Stimulated activated naive CD8-positive, alpha-beta T cell treated with anti-CD3 and anti-CD28 coated beads, Interleukin-15, Interleukin-2, amounts not matched to agents 100 ng/mL and 50 ng/mL, for 24 hours (primary cell): ENCODE results near the gene BICDL2.
A peak's percentile ranks its signal among the peaks of the same experiment; 100 is the strongest.
"Not testable (repeated sequence)": the region's sequence is repeated elsewhere in the genome, so short reads cannot be mapped to it uniquely, and the experiment has no call there.

Experiments used
- H3K27ac Mint-ChIP-seq: one replicate; pipeline ENCODE4 v1.8.0; 2021; ENCODE audit warnings: mild to moderate bottlenecking, mixed read lengths
- H3K27me3 Mint-ChIP-seq: one replicate; pipeline ENCODE4 v1.8.0; 2021; ENCODE audit warnings: mixed read lengths
- H3K36me3 Mint-ChIP-seq: one replicate; pipeline ENCODE4 v1.8.0; 2021; ENCODE audit warnings: low read depth, mixed read lengths
- H3K4me1 Mint-ChIP-seq: one replicate; pipeline ENCODE4 v1.8.0; 2021; ENCODE audit warnings: low read depth, mixed read lengths
- H3K4me3 Mint-ChIP-seq: one replicate; pipeline ENCODE4 v1.8.0; 2021; ENCODE audit warnings: mild to moderate bottlenecking, mixed read lengths
- H3K9me3 Mint-ChIP-seq: one replicate; pipeline ENCODE4 v1.8.0; 2021; ENCODE audit warnings: mixed read lengths

The BICDL2 gene, protein sequence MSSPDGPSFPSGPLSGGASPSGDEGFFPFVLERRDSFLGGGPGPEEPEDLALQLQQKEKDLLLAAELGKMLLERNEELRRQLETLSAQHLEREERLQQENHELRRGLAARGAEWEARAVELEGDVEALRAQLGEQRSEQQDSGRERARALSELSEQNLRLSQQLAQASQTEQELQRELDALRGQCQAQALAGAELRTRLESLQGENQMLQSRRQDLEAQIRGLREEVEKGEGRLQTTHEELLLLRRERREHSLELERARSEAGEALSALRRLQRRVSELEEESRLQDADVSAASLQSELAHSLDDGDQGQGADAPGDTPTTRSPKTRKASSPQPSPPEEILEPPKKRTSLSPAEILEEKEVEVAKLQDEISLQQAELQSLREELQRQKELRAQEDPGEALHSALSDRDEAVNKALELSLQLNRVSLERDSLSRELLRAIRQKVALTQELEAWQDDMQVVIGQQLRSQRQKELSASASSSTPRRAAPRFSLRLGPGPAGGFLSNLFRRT

DNA sequence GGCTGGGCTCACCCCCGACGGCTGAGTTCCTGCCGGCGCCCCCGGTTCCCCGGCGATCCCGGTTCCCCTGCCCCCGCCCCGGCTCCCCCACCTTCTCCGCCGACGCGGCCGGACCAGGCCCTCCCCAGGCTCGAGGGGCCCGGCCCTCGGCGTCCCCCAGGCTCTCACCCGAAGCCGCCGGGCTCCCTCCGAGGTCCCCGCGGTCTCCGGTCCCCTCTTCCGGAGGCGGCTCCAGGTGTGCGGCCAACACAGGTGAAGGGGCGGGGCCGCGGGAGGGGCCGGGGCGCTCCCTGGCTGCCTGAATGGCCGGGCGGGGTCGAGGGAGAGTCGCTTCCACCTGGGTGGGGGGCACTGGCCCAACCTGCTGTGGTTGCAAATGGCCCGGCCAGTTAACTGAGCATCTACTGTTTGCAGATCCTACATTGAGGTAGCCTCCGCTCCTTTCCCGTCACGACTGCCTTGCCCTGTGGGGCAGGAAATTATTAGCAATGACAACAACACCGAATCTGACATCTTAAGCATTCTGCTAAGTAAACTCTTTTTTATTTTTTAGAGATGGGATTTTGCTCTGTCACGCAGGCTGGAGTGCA is at the start of gene BICDL2:
Gene BICDL2, minus strand, starts transcription at position 219 of the 590 bp plus-strand sequence. CDS start 1,448 bp downstream, outside the sequence.
- Mint-ChIP-seq H3K4me3 (peak within 1 kb of the TSS; percentile 20), H3K36me3 (no peaks in the 10 kb centered on the region), H3K9me3 (no peaks in the 10 kb centered on the region), H3K4me1 (peaks cover 8% of the 10 kb centered on the region), H3K27ac (no peak within 1 kb of the TSS), H3K27me3 (peaks cover 65% of the 10 kb centered on the region)

DNA sequence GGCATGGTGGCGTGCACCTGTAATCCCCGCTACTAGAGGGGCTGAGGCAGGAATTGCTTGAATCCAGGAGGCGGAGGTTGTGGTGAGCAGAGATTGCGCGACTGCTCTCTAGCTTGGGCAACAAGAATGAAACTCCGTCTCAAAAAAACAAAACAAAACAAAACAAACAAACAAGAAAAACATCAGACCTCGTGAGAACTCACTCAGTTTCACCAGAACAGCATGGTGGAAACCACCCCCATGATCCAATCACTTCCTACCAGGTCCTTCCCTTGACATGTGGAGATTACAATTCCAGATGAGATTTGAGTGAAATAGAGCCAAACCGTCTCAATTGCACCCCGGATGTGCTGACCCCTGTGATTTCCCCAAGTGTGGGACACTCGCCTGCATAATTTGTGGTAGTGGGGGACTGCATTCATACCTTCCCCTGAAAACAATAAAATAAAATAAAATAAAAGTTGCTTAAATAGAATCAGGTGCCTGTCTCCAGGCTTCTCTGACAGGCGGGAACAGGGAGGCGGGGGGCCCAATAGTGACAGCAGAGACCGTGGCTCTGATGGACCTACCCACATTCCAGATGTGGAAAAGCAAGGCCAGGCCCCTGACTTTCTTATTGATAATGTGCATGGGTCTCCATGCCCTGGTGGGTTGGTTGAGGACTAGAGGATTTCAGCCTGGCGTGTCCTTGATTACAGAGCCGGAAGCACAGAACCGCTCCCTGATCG is 49.3 kb upstream of the BICDL2 start:
- no peak overlapping the region for H3K27ac Mint-ChIP-seq
- H3K9me3 Mint-ChIP-seq = no peaks in the 10 kb centered on the region
- H3K4me1 Mint-ChIP-seq = peaks cover 33% of the 10 kb centered on the region

DNA sequence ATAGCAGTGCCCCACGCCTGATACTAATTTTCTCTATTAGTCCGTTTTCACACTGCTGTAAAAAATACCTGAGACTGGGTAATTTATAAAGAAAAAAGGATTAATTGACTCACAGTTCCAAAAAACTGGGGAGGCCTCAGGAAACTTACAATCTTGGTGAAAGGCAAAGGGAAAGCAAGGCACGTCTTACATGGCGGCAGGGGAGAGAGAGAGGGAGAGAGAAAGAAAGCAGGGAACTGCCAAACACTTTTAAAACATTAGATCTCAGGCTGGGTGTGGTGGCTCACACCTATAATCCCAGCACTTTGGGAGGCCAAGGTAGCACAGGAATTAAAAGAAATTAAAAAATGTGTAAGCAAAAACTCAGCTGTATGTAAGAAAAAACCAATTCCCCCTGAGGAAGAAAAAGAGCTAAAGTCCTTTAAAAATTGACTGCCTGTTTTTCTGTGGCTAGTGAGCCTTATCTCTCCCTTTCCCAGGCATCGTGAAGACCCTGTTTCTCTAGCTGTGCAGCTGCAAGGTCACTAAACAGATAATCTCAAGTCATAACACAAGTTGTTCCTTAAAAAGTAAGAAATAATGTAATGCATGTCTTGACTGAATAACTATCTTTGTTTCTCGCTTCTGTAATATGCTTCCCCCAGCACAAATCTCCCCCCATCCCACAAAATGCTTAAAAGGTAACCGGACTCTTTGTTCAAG is 48.4 kb upstream of the BICDL2 start:
- H3K4me1 Mint-ChIP-seq = peaks cover 36% of the 10 kb centered on the region
- peaks cover 3% of the 10 kb centered on the region for H3K9me3 Mint-ChIP-seq
- H3K27ac Mint-ChIP-seq = no peak overlapping the region
- H3K27me3 Mint-ChIP-seq = no peaks in the 10 kb centered on the region
- H3K4me3 Mint-ChIP-seq = no peak overlapping the region
- H3K36me3 Mint-ChIP-seq = no peaks in the 10 kb centered on the region

More for the DNA sequence above, 49.3 kb upstream of the BICDL2 start:
- Mint-ChIP-seq H3K4me3 (peak overlapping the region; percentile 35), H3K27me3 (no peaks in the 10 kb centered on the region), H3K36me3 (no peaks in the 10 kb centered on the region)

DNA sequence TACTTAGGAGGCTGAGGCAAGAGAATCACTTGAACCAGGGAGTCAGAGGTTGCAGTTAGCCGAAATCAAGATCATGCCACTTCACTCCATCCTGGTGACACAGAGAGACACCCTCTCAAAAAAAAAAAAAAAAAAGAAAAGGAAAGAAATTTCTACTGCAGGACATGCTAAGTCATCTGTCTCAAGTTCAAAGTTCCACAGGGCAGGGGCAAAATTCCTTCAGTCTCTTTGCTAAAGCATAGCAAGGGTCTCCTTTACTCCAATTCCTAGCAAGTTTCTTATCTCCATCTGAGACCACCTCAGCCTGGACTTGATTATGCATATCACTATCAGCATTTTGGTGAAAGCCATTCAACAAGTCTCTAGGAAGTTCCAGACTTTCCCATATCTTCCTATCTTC is 47.7 kb upstream of the BICDL2 start:
- Mint-ChIP-seq H3K4me3 (no peak overlapping the region), H3K27ac (no peak overlapping the region), H3K4me1 (peaks cover 36% of the 10 kb centered on the region), H3K36me3 (peaks cover 5% of the 10 kb centered on the region), H3K9me3 (peaks cover 3% of the 10 kb centered on the region), H3K27me3 (no peaks in the 10 kb centered on the region)

DNA sequence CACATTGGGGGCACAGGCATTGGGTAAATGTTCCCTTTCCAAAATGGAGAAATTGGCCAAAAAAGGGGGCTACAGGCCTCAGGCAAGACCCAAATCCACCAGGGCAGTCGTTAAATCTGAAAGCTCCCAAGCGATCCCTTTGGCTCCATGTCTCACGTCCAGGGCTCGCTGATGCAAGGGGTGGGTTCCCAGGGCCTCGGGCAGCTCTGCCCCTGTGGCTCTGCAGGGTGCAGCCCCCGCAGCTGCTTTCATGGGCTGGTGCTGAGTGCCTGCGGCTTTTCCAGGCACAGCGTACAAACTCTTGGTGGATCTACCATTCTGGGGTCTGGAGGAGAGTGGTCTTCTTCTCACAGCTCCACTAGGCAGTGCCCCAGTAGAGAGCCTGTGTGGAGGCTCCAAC is 46.7 kb upstream of the BICDL2 start:
- H3K4me1 Mint-ChIP-seq = peaks cover 36% of the 10 kb centered on the region
- not testable (repeated sequence) for H3K27ac Mint-ChIP-seq, H3K4me3 Mint-ChIP-seq, H3K9me3 Mint-ChIP-seq, H3K36me3 Mint-ChIP-seq, H3K27me3 Mint-ChIP-seq

DNA sequence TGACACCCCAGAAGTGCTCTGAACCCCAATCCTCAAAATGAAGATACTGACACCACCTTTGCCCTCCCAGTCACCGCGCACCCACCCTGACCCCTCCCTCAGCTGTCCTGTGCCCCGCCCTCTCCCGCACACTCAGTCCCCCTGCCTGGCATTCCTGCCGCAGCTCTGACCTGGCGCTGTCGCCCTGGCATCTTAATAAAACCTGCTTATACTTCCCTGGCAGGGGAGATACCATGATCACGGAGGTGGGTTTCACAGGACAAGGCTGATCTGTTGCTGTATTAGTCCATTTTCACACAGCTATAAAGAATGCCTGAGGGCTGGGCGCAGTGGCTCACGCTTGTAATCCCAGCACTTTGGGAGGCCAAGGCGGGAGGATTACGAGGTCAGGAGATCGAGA is 45.2 kb upstream of the BICDL2 start:
- not testable (repeated sequence) for H3K27me3 Mint-ChIP-seq, H3K36me3 Mint-ChIP-seq, H3K27ac Mint-ChIP-seq, H3K4me3 Mint-ChIP-seq, H3K9me3 Mint-ChIP-seq
- H3K4me1 Mint-ChIP-seq = peaks cover 39% of the 10 kb centered on the region

DNA sequence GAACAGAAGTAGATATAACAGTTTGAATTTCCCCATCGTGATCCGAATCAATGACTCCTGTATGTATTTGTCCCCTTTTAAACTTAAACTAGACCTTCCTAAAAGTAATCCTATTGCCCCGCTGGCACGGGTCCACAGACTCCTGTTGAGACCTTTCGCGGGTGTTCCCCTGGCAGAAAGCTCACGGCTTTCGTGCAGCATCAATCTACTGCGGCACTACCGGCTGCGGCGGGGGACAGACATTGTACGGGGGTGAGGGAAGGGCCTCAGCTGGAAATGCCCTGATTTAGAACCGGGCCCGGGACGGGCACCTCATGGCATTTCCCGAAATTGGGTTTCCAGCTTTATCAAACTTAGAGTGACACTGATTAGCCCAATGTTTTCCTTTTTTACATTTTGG is 43.3 kb upstream of the BICDL2 start:
- peaks cover 14% of the 10 kb centered on the region for H3K36me3 Mint-ChIP-seq
- no peak overlapping the region for H3K4me3 Mint-ChIP-seq
- H3K27ac Mint-ChIP-seq = peak overlapping the region; percentile 47
- H3K27me3 Mint-ChIP-seq = no peaks in the 10 kb centered on the region
- H3K4me1 Mint-ChIP-seq = peaks cover 52% of the 10 kb centered on the region
- H3K9me3 Mint-ChIP-seq = peaks cover 8% of the 10 kb centered on the region

DNA sequence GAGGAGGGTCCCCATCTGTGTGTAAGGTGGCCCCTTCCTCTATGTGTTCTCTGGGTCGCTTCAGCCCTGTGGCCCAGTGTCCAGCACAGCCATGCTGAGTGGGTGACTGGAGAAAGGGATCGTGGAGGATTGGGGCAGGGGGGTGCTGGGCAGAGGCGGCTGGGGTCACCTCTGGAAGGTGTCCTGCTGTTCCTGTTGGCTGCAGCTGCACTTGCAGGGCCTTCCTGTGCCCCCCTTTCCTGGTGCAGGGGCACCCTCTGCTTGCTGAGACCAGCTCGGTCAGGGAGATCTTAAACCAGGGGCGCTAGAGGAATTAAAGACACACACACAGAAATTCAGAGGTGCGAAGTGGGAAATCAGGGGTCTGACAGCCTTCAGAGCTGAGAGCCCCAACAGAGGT is 39.8 kb upstream of the BICDL2 start:
- peaks cover 8% of the 10 kb centered on the region for H3K9me3 Mint-ChIP-seq
- H3K4me1 Mint-ChIP-seq = peaks cover 73% of the 10 kb centered on the region
- H3K27me3 Mint-ChIP-seq = no peaks in the 10 kb centered on the region
- peaks cover 14% of the 10 kb centered on the region for H3K36me3 Mint-ChIP-seq
- H3K27ac Mint-ChIP-seq = peak overlapping the region; percentile 86
- H3K4me3 Mint-ChIP-seq = peak overlapping the region; percentile 60

DNA sequence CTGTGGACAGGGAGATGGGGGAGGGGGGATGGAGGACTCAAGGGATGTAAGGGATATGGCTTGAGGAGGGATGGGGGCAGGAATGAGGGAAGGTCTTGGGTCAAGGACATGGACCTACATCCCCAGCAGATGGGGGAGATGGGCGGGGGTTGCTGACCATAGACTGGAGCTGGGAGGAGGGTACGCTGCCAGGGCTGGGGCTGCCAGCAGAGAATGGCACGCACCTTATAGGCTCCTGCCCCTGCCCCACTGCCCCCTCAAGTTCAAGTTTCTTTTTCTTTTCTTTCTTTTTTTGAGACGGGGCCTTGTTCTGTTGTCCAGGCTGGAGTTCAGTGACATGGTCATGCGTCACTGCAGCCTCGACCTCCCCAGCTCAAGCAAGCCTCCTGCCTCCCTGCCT is 39.2 kb upstream of the BICDL2 start:
- H3K9me3 Mint-ChIP-seq, H3K27me3 Mint-ChIP-seq, H3K4me3 Mint-ChIP-seq, H3K27ac Mint-ChIP-seq: not testable (repeated sequence)
- peaks cover 14% of the 10 kb centered on the region for H3K36me3 Mint-ChIP-seq
- H3K4me1 Mint-ChIP-seq = peaks cover 75% of the 10 kb centered on the region

DNA sequence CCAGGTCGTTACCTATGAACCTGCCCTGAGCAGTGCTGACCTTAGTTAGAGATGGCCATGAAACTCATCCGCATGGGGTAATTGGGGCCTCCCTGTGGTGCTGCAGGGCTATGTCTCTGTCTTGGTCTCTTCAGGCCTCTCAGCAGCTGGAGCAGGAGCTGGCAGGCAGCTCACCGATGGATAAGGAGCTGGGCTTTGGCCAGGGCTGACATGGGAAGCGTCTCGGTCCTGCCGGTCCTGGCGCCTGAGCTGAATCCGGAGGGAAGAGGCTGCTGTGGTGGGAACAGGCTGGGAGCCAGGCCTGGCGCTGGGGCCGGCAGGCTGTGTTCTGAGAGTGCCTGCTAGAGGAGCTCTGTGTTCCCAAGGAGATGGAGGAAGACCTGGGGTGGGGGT is 38.8 kb upstream of the BICDL2 start:
- Mint-ChIP-seq H3K36me3 (peaks cover 14% of the 10 kb centered on the region), H3K9me3 (peaks cover 4% of the 10 kb centered on the region), H3K4me3 (peak overlapping the region; percentile 72), H3K27ac (peak overlapping the region; percentile 94), H3K4me1 (peaks cover 71% of the 10 kb centered on the region), H3K27me3 (no peaks in the 10 kb centered on the region)

DNA sequence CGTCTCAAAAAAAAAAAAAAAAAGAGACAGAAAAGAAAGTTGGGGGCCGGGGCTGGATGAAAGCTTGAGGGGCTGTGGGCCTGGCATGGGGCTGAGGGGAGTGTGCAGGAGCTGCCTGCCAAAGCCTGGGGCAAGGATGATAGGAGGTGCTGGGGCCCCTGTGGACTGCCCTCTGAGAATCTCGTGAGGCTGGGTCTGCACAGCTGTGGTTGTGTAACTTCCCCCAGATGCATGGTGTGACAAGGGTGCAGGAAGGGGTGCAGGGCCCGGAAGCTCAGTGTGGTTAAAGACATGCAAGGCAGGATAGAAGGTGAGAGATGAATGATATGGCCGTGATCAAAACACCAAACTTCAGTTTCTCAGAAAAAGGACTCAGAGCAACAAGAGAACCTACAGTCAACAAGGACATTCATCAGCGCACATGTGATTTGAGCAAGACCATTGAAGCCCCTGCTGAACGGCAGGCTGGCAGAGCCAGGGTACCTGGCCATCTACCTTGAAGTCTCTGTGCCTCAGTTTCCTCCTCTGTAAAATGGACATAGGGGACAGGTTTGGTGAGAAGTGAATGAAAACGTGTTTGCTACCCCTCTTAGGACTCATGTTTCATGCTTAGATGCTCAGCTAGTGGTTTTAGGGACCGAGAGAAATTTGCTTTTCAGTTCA is 38.2 kb upstream of the BICDL2 start:
- Mint-ChIP-seq H3K27ac (peak overlapping the region; percentile 94), H3K27me3 (no peaks in the 10 kb centered on the region), H3K36me3 (peaks cover 16% of the 10 kb centered on the region), H3K4me1 (peaks cover 76% of the 10 kb centered on the region), H3K4me3 (peak overlapping the region; percentile 72), H3K9me3 (peaks cover 4% of the 10 kb centered on the region)

DNA sequence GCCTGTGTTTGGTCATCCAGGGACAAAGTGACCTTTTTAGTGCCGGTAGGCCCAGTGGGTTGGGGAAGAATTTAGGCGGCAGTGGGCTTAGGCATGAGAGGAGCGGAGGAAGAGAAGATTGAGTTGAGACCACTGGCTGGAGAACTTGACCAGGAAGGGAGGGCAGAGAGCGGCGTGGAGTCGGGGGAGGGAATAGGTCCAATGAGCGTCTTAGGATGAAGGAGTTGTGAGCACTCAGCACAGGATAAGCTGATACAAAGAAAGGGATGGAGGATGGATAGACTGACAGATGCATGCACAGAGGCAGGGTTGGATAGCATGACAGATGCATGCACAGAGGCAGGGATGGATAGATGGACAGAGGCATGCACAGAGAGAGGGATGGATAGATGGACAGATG is 36.7 kb upstream of the BICDL2 start:
- H3K27me3 Mint-ChIP-seq = no peaks in the 10 kb centered on the region
- H3K4me1 Mint-ChIP-seq = peaks cover 86% of the 10 kb centered on the region
- peaks cover 24% of the 10 kb centered on the region for H3K36me3 Mint-ChIP-seq
- peak overlapping the region; percentile 38 for H3K4me3 Mint-ChIP-seq
- peak overlapping the region; percentile 94 for H3K27ac Mint-ChIP-seq
- H3K9me3 Mint-ChIP-seq = peaks cover 4% of the 10 kb centered on the region

DNA sequence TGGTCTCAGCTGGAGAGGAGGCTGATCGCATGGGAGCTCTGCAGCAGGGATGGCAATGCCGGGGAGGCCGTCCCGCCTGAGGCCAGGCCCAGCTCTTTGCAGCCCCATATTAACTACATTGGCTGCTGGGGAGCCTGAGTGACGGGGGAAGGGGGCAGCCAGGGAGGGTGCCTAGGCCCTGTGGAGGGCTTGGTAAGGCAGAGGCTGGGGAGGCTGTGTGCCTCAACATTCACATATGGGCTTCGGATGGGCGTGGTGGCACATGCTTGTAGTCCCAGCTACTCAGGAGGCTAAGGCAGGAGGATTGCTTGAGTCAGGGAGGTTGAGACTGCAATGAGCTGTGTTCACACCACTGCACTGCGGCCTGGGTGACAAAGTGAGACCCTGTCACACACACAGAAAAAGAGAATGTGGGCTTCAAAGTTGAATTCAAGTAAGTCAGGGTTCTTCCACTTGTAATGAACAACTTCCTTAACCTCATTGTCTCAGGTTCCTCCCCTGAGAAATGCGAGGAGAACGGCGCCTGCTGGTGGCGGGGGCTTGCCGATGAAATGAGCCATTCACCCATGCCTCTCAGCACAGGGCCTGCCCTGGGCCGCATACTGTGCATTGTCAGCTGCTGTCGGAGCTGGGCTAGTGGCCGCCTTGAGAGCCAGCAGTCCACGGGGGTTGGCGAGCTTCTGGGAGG is 36.0 kb upstream of the BICDL2 start:
- H3K36me3 Mint-ChIP-seq = peaks cover 31% of the 10 kb centered on the region
- not testable (repeated sequence) for H3K9me3 Mint-ChIP-seq, H3K27me3 Mint-ChIP-seq, H3K4me3 Mint-ChIP-seq, H3K27ac Mint-ChIP-seq
- peaks cover 86% of the 10 kb centered on the region for H3K4me1 Mint-ChIP-seq

DNA sequence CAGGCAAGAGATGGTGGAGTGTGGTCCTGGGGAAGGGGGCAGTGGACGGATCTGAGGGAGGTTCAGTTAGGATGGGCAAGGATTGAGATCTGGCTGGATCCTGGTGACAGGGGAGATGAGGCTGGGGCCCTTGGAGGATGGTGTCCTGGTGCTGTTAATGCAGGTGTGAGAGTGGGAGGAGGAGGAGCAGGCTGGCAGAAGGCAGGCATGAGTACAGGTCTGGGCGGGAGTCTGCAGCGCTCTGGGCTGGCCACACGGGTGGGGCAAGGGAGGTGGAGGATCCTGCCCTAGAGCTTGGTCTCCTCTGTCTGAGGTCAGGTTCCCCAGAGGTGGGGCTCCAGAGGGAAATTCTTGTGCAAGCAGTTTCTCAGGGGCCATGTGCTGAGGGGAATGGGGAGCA is 35.4 kb upstream of the BICDL2 start:
- Mint-ChIP-seq H3K27ac (peak overlapping the region; percentile 43), H3K36me3 (peaks cover 35% of the 10 kb centered on the region), H3K4me1 (peaks cover 83% of the 10 kb centered on the region)
- H3K4me3 Mint-ChIP-seq, H3K9me3 Mint-ChIP-seq, H3K27me3 Mint-ChIP-seq: not testable (repeated sequence)
